Measurements from ENCODE around the gene ENO3.

ENO3 gene

DNA sequence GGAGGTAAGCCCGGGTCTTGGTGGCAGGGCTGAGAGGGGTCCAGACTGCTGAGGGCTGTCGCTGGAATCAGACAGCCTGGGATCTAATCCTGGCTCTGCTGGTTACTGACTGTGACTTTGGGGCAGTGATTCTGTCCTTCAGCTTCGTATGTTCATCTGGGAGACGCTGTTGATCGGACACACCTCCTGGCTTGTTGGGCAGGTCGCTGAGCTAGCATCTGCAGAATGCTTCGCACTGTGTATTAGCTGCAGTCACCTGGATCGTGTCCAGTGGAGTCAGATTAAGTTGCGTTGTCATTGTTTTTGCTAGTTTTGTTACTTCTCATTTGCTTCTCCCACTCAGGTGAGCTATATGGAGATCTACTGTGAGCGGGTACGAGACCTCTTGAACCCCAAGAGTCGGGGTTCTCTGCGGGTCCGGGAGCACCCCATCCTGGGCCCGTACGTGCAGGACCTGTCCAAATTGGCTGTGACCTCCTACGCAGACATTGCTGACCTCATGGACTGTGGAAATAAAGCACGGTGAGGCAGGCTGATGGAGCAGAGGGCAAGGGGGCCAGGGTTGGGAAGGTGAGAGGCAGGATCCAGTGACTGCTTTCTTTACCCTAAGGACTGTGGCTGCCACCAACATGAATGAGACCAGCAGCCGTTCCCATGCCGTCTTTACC lies 51.3 kb downstream of the ENO3 start:
- TF ChIP-seq, protein P1, sequence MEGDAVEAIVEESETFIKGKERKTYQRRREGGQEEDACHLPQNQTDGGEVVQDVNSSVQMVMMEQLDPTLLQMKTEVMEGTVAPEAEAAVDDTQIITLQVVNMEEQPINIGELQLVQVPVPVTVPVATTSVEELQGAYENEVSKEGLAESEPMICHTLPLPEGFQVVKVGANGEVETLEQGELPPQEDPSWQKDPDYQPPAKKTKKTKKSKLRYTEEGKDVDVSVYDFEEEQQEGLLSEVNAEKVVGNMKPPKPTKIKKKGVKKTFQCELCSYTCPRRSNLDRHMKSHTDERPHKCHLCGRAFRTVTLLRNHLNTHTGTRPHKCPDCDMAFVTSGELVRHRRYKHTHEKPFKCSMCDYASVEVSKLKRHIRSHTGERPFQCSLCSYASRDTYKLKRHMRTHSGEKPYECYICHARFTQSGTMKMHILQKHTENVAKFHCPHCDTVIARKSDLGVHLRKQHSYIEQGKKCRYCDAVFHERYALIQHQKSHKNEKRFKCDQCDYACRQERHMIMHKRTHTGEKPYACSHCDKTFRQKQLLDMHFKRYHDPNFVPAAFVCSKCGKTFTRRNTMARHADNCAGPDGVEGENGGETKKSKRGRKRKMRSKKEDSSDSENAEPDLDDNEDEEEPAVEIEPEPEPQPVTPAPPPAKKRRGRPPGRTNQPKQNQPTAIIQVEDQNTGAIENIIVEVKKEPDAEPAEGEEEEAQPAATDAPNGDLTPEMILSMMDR (IDR thresholded peaks at IDR 0.05) = no peak

DNA sequence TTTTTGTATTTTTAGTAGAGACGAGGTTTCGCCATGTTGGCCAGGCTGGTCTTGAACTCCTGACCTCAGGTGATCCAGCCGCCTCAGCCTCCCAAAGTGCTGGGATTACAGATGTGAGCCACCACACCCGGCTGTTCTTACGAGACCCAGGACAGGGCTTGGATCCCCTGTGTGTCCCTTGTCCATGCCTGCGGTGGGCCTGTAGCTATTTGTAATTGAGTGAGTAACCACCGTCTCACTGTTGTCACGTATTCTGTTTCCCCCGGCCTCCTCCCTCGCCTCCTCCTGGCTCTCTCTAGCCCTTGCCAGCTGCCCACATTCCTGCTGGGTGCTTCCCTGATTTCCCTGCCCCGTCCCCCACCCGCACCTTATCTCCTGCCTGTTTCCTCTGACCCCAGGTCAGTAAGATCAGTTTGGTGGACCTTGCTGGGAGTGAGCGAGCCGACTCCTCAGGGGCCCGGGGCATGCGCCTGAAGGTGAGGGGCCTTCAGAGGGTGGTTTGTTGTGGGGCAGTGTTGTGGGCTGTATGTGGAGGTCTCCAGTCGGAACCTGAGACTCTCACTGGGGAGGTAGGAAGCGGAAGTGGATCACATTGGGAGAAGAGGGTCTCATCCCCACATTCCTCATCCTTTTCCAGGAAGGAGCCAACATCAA lies 52.4 kb downstream of the ENO3 start:
- TF ChIP-seq, protein P1 (IDR thresholded peaks at IDR 0.05) = no peak

Data from LNCAP (cell line).